Effector memory CD8-positive, alpha-beta T cell (primary cell): ENCODE measurements around the gene SDF4.
"Not testable (repeated sequence)": the region's sequence is repeated elsewhere in the genome, so short reads cannot be mapped to it uniquely, and the experiment has no call there.

Experiments
- ATAC-seq: fragments of 150-1000 bp; cut with Tn5 transposase; replicated peaks from 2 replicates; pipeline ENCODE4 v1.10.0; 2021; ENCODE audit warnings: mild to moderate bottlenecking, moderate library complexity
- DNase-seq, 3 experiments: peaks; one replicate each; pipeline ENCODE4 v3.0.0; 2021
- H3K27ac Mint-ChIP-seq, 2 donors: one replicate each; pipeline ENCODE4 v1.8.0; 2022; ENCODE audit warnings: mild to moderate bottlenecking in 2 of 2, mixed read lengths in 2 of 2, moderate library complexity in 2 of 2
- H3K27me3 Mint-ChIP-seq, 2 donors: one replicate each; pipeline ENCODE4 v1.8.0; 2022; ENCODE audit warnings: mixed read lengths in 2 of 2
- H3K36me3 Mint-ChIP-seq: one replicate; pipeline ENCODE4 v1.8.0; 2022; ENCODE audit warnings: mild to moderate bottlenecking, moderate library complexity, mixed read lengths; ENCODE audit not compliant: insufficient read depth
- H3K4me1 Mint-ChIP-seq, 2 donors: one replicate each; pipeline ENCODE4 v1.8.0; 2022; ENCODE audit warnings: low read depth in 2 of 2, mixed read lengths in 2 of 2
- H3K4me3 Mint-ChIP-seq, 2 donors: one replicate each; pipeline ENCODE4 v1.8.0; 2022; ENCODE audit warnings: mild to moderate bottlenecking in 2 of 2, mixed read lengths in 2 of 2, moderate library complexity in 2 of 2
- H3K9me3 Mint-ChIP-seq, 2 donors: one replicate each; pipeline ENCODE4 v1.8.0; 2022; ENCODE audit warnings: mixed read lengths in 2 of 2

Gene SDF4

GRCh38 chr1:1195726-1196125 lies 36.1 kb downstream of the SDF4 start:
- not testable (repeated sequence) for H3K27me3 Mint-ChIP-seq, DNase-seq, H3K4me3 Mint-ChIP-seq, H3K9me3 Mint-ChIP-seq, H3K27ac Mint-ChIP-seq, H3K4me1 Mint-ChIP-seq, ATAC-seq
- peaks cover 17% of the 10 kb centered on the region for H3K36me3 Mint-ChIP-seq

- Mint-ChIP-seq H3K27me3 (no peaks in the 10 kb centered on the region), H3K4me1 (no peaks in the 10 kb centered on the region), H3K9me3 (no peaks in the 10 kb centered on the region), H3K36me3 (peaks cover 17% of the 10 kb centered on the region), H3K4me3 (no peak overlapping the region), H3K27ac (no peak overlapping the region)
- DNase-seq (no peak), ATAC-seq (no peak)
Observed at GRCh38 chr1:1194723-1195122, 37.1 kb downstream of the SDF4 start.

- ATAC-seq = no peak
- H3K9me3 Mint-ChIP-seq = no peaks in the 10 kb centered on the region
- H3K36me3 Mint-ChIP-seq = peaks cover 11% of the 10 kb centered on the region
- no peak for DNase-seq
- H3K27me3 Mint-ChIP-seq = no peaks in the 10 kb centered on the region
- H3K4me1 Mint-ChIP-seq = no peaks in the 10 kb centered on the region
- H3K4me3 Mint-ChIP-seq = no peak overlapping the region
- H3K27ac Mint-ChIP-seq = no peak overlapping the region
Observed at GRCh38 chr1:1191734-1192133, 40.1 kb downstream of the SDF4 start.

- H3K4me3 Mint-ChIP-seq = no peak overlapping the region
- no peaks in the 10 kb centered on the region for H3K4me1 Mint-ChIP-seq
- no peaks in the 10 kb centered on the region for H3K27me3 Mint-ChIP-seq
- ATAC-seq (no peak), DNase-seq (no peak)
- H3K36me3 Mint-ChIP-seq = peaks cover 3% of the 10 kb centered on the region
- no peaks in the 10 kb centered on the region for H3K9me3 Mint-ChIP-seq
- H3K27ac Mint-ChIP-seq = no peak overlapping the region
Observed at GRCh38 chr1:1189111-1189510, 42.7 kb downstream of the SDF4 start.

DNA sequence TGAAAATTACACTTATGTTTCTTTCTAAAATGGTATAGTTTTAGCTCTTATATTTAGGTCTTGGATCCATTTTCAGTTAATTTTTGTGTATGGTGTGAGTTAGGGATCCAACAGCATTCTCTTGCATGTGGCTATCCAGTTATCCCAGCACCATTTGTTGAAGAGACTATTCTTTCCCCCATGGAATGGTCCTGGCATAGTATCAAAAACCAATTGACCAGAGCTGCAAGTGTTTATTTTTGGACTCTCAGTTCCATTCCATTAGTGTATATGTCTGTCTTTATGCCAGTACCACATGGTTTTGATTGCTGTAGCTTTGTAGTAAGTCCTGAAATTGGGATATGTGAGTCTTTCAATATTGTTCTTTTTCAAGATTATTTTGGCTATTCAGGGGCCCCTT lies 43.9 kb downstream of the SDF4 start:
- H3K36me3 Mint-ChIP-seq = peaks cover 3% of the 10 kb centered on the region
- no peak for ATAC-seq
- H3K27ac Mint-ChIP-seq = no peak overlapping the region
- no peaks in the 10 kb centered on the region for H3K9me3 Mint-ChIP-seq
- H3K4me3 Mint-ChIP-seq = no peak overlapping the region
- peaks cover 0 to 10% of the 10 kb centered on the region in 2 donors for H3K27me3 Mint-ChIP-seq
- DNase-seq = no peak
- H3K4me1 Mint-ChIP-seq = peaks cover 1 to 4% of the 10 kb centered on the region in 2 donors

DNA sequence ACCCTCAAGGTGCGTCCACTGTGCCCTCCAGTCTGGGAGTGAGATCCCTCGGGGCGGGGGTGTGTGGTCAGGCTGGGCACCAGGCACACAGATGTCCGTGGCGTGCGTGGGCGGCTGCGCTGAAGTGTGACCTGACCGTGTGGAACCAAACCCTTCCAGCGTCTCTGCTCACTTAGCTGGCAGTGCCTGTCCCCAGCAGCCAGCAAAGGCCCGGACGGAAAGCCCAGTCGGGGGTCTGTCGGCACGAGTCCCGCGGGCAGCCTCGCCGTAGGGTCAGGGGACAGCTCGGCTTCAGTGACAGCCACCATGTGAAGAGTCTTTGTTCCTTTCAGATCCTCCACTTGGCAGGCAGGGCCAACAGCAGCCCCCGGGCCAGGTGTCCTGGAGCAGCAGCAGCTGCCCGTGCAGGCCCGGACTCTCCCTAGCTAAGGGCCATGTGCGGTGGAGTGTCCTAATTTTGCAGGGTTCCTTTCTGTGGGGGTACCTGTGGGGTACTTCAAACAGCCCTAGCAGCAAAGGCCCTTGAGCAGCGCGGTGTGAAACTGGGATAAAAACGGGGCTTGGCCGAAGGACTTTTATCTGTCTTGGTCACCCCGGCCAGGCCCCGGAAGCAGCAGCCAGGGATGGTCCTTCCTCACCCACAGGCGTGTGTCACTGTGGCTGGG lies 46.6 kb downstream of the SDF4 start:
- Mint-ChIP-seq H3K27ac (no peak overlapping the region), H3K36me3 (no peaks in the 10 kb centered on the region), H3K4me3 (no peak overlapping the region), H3K4me1 (peaks cover 1 to 4% of the 10 kb centered on the region in 2 donors), H3K27me3 (peaks cover 15 to 30% of the 10 kb centered on the region in 2 donors), H3K9me3 (no peaks in the 10 kb centered on the region)
- DNase-seq (no peak), ATAC-seq (no peak)

- H3K4me3 Mint-ChIP-seq = no peak overlapping the region
- H3K4me1 Mint-ChIP-seq = peaks cover 1 to 4% of the 10 kb centered on the region in 2 donors
- DNase-seq = no peak
- H3K9me3 Mint-ChIP-seq = no peaks in the 10 kb centered on the region
- no peak for ATAC-seq
- H3K36me3 Mint-ChIP-seq = no peaks in the 10 kb centered on the region
- no peak overlapping the region for H3K27ac Mint-ChIP-seq
- H3K27me3 Mint-ChIP-seq = peaks cover 15 to 30% of the 10 kb centered on the region in 2 donors
Observed at GRCh38 chr1:1183833-1184775, 47.7 kb downstream of the SDF4 start.

DNA sequence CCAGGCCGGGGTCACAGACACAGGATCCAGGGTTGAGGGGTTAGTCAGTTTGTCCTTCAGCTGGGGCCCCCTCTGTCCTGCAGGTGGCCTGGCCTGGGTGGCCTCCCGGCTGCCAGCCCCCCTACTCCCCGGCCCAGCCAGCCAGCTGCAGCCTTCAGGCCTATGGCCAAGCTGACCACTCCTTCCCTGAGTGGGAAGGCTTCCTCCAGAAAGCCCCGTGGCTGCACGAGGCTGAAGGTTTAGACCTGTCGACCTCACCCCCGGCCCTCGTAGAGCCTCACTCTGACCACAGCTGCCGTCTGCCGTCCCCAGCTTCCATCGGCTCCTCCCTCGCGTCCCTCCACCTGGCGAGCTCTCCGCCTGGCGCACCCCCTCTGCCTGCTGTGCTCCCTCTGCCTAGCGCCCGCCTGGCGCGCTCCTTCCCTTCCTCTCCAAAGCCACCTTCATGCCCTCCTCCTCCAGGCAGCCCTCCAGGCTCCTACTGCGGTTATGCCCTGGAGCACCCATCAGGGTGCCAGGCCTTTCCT lies 48.5 kb downstream of the SDF4 start:
- H3K9me3 Mint-ChIP-seq = no peaks in the 10 kb centered on the region
- no peaks in the 10 kb centered on the region for H3K36me3 Mint-ChIP-seq
- DNase-seq (no peak), ATAC-seq (no peak)
- H3K4me1 Mint-ChIP-seq = peaks cover 1 to 4% of the 10 kb centered on the region in 2 donors
- peaks cover 15 to 30% of the 10 kb centered on the region in 2 donors for H3K27me3 Mint-ChIP-seq
- H3K27ac Mint-ChIP-seq = no peak overlapping the region
- no peak overlapping the region for H3K4me3 Mint-ChIP-seq

GRCh38 chr1:1182491-1183220 lies 49.1 kb downstream of the SDF4 start:
- peaks cover 15 to 30% of the 10 kb centered on the region in 2 donors for H3K27me3 Mint-ChIP-seq
- DNase-seq = no peak
- H3K36me3 Mint-ChIP-seq = no peaks in the 10 kb centered on the region
- peak overlapping the region in 1 of 2 donors; percentile 38 for H3K4me3 Mint-ChIP-seq
- no peaks in the 10 kb centered on the region for H3K9me3 Mint-ChIP-seq
- no peak for ATAC-seq
- H3K27ac Mint-ChIP-seq = no peak overlapping the region
- H3K4me1 Mint-ChIP-seq = peaks cover 1 to 4% of the 10 kb centered on the region in 2 donors

GRCh38 chr1:1181938-1182410 lies 49.8 kb downstream of the SDF4 start:
- H3K4me3 Mint-ChIP-seq = peak overlapping the region in 1 of 2 donors; percentile 38
- ATAC-seq (no peak), DNase-seq (no peak)
- no peak overlapping the region for H3K27ac Mint-ChIP-seq
- H3K27me3 Mint-ChIP-seq = peaks cover 18 to 33% of the 10 kb centered on the region in 2 donors
- H3K9me3 Mint-ChIP-seq = no peaks in the 10 kb centered on the region
- H3K36me3 Mint-ChIP-seq = no peaks in the 10 kb centered on the region
- H3K4me1 Mint-ChIP-seq = peaks cover 1 to 4% of the 10 kb centered on the region in 2 donors

DNA sequence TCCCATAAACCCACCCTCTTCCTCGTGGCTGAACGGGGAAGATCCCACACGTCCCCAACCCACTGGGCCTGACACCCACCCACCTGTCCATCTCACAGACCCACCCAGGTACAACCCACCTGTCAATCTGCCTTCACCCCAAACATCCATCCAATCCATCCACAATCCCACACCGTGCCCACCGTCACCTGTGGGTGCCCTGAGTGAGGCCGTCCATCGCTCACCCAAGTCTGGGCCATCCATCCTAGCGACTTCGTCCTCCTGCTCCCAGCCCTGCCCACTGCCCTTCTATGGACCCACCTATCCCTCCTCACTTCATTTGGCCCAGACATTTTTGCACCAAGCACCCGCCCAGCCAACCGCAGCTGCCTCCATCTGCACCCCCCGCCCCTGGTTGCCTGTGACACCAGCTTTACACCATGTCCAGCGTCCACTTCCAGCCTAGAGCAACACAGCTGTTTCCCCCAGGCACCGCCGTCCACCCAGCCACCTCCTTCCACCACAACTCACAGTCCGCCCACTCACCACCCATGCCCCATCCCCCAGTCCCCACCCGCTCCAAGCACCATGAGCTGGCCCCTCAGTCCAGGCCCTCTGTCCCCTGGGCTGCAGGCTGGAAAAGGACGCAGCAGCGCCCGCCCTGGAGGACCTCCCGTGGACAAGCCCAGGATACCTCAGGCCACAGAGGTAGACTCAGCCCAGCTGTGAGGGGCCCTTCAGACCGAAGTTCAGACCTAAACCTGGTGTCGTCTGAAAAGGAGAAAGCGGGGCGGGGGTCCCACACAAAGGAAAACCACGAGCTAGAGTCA lies 50.5 kb downstream of the SDF4 start:
- Mint-ChIP-seq H3K4me3 (no peak overlapping the region), H3K9me3 (no peaks in the 10 kb centered on the region), H3K27me3 (peaks cover 23 to 40% of the 10 kb centered on the region in 2 donors), H3K4me1 (peaks cover 1 to 4% of the 10 kb centered on the region in 2 donors), H3K27ac (no peak overlapping the region), H3K36me3 (no peaks in the 10 kb centered on the region)
- ATAC-seq = no peak
- DNase-seq = no peak

DNA sequence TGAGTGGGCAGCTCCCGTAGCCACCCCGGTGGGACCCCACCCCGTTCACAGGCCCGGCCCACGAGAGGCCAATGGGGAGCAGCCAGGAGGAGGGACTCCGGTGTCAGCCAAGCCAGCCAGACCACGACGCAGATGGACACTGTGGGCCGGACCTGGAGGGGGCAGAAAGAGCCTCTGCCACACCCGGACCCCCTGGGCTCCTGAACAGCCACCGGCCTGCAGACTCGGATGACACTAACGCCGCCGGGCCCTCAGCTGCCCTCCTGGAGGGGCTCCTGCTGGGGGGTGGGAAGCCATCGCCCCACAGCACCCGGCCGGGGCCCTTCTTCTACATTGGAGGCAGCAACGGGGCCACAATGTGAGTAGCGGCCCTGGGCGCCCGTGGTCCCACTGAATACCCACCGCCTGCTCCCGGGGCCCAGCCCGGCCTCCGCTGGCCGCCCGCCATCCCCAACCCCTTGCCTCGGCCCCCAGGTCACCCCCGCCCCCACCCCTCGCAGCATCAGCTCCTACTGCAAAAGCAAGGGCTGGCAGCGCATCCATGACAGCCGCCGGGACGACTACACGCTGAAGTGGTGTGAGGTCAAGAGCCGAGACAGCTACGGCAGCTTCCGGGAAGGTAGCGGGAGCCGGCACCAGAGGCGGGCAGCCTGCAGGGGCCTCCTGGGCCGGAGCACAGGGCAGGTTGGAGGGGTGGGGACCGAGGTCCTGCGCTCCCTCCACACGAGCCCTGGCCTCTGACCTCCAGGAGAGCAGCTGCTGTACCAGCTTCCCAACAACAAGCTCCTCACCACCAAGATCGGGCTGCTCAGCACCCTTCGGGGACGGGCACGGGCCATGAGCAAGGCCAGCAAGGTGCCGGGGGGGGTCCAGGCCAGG lies 51.6 kb downstream of the SDF4 start:
- H3K9me3 Mint-ChIP-seq = no peaks in the 10 kb centered on the region
- no peaks in the 10 kb centered on the region for H3K36me3 Mint-ChIP-seq
- peaks cover 1 to 4% of the 10 kb centered on the region in 2 donors for H3K4me1 Mint-ChIP-seq
- peaks cover 23 to 40% of the 10 kb centered on the region in 2 donors for H3K27me3 Mint-ChIP-seq
- no peak for ATAC-seq
- H3K27ac Mint-ChIP-seq = no peak overlapping the region
- no peak overlapping the region for H3K4me3 Mint-ChIP-seq
- no peak for DNase-seq
